SK-N-SH (cell line): ENCODE measurements around the gene NDUFS8. TPM values are rescaled to one million over a fixed set of nuclear protein-coding genes. Genes with fewer than 3 reads are reported as not detected.

ENCODE experiments used
- CTCF ChIA-PET: fragments of 300-600, 350-600 bp; formaldehyde crosslinking; extraction: SDS; loops from one replicate; lab custom pipeline; 2021; lab: Yijun Ruan, JAX
- POLR2A ChIA-PET: fragments of 350-600 bp; sonication (Branson Sonifier 250); formaldehyde crosslinking; extraction: SDS; loops from one replicate; lab custom pipeline; 2020; ENCODE audit warnings: antibody characterized with exemption, inconsistent platforms; lab: Yijun Ruan, JAX
- DNase-seq: peaks from one replicate; pipeline ENCODE4 v3.0.0; 2012
- H2AFZ ChIP-seq: fragments of 200-600 bp; sonication (generic); 2 replicates; pipeline ENCODE4 v1.8.1; 2016; ENCODE audit warnings: antibody characterized with exemption, mild to moderate bottlenecking, low read depth
- H3F3A ChIP-seq: fragments of 200-600 bp; sonication (generic); replicated peaks from 2 replicates; pipeline ENCODE3; 2016; ENCODE audit warnings: antibody characterized with exemption, mild to moderate bottlenecking; ENCODE audit not compliant: insufficient read depth
- H3K27ac ChIP-seq, 2 experiments: fragments of 200-500 bp in 1 of 2; fragments of 200-600 bp in 1 of 2; sonication (Bioruptor generic) in 1 of 2; sonication (generic), shearing (Covaris generic) in 1 of 2; 2 replicates each; pipeline versions ENCODE4 v1.5.1 to v1.6.1; 2014 to 2016; ENCODE audit warnings: low read depth in 2 of 2, inconsistent platforms in 1 of 2, low read length in 1 of 2, mild to moderate bottlenecking in 1 of 2, mixed read lengths in 1 of 2
- H3K27me3 ChIP-seq: fragments of 200-600 bp; sonication (generic), shearing (Covaris generic); 2 replicates; pipeline ENCODE4 v1.6.1; 2016; ENCODE audit warnings: mixed run types; ENCODE audit not compliant: insufficient read depth
- H3K36me3 ChIP-seq, 2 experiments: fragments of 200-500 bp in 1 of 2; fragments of 200-600 bp in 1 of 2; sonication (Bioruptor generic) in 1 of 2; sonication (generic) in 1 of 2; replicated peaks in 1 of 2; 2 replicates each; pipeline versions ENCODE3 to v1.5.1; 2014 to 2016; ENCODE audit warnings: low read length in 1 of 2, mild to moderate bottlenecking in 1 of 2; ENCODE audit not compliant: insufficient read depth in 2 of 2, control insufficient read depth in 1 of 2
- H3K4me1 ChIP-seq, 2 experiments: fragments of 200-500 bp in 1 of 2; fragments of 200-600 bp in 1 of 2; sonication (Bioruptor generic) in 1 of 2; sonication (generic), shearing (Covaris generic) in 1 of 2; 2 replicates each; pipeline versions ENCODE4 v1.5.1 to v1.6.1; 2014 to 2016; ENCODE audit warnings: low read depth in 1 of 2, low read length in 1 of 2, mixed run types in 1 of 2; ENCODE audit not compliant: insufficient read depth in 2 of 2, control insufficient read depth in 1 of 2
- H3K4me2 ChIP-seq: fragments of 200-600 bp; sonication (generic), shearing (Covaris generic); 2 replicates; pipeline ENCODE4 v1.6.1; 2017; ENCODE audit warnings: mixed run types
- H3K4me3 ChIP-seq, 2 experiments: fragments of 200-500 bp in 1 of 2; fragments of 200-600 bp in 1 of 2; sonication (Bioruptor generic) in 1 of 2; sonication (generic), shearing (Covaris generic) in 1 of 2; 2 replicates each; pipeline versions ENCODE4 v1.5.1 to v1.8.1; 2014 to 2016; ENCODE audit warnings: low read depth in 2 of 2, inconsistent platforms in 1 of 2, low read length in 1 of 2, mild to moderate bottlenecking in 1 of 2, mixed read lengths in 1 of 2, moderate library complexity in 1 of 2
- H3K79me2 ChIP-seq: fragments of 200-600 bp; sonication (generic); 2 replicates; pipeline ENCODE4 v1.8.1; 2017; ENCODE audit warnings: mild to moderate bottlenecking; ENCODE audit not compliant: insufficient read depth
- H3K9ac ChIP-seq: fragments of 200-600 bp; sonication (generic); 2 replicates; pipeline ENCODE4 v1.6.1; 2017; ENCODE audit warnings: mixed run types
- H3K9me2 ChIP-seq: fragments of 200-600 bp; sonication (generic); 2 replicates; pipeline ENCODE4 v1.6.1; 2017; ENCODE audit warnings: mixed run types
- H3K9me3 ChIP-seq: fragments of 200-600 bp; sonication (generic); 2 replicates; pipeline ENCODE4 v1.6.1; 2017; ENCODE audit warnings: mixed run types, mild to moderate bottlenecking, moderate library complexity
- H4K20me1 ChIP-seq: fragments of 200-600 bp; sonication (generic); 2 replicates; pipeline ENCODE4 v1.6.1; 2017; ENCODE audit warnings: mild to moderate bottlenecking, mixed run types; ENCODE audit not compliant: insufficient read depth
- ELF1 ChIP-seq: IDR thresholded peaks from 2 replicates; pipeline ENCODE4 v1.4.0; 2012
- EP300 ChIP-seq, 2 experiments: IDR thresholded peaks; 2 replicates each; pipeline versions ENCODE4 v1.4.0 to v1.6.1; 2012; ENCODE audit warnings: borderline replicate concordance in 1 of 2, low read depth in 1 of 2, low read length in 1 of 2
- FOSL2 ChIP-seq: IDR thresholded peaks from 2 replicates; pipeline ENCODE4 v1.4.0; 2012; ENCODE audit warnings: low read depth, mild to moderate bottlenecking, moderate library complexity, borderline replicate concordance
- FOXJ3 ChIP-seq: sonication (generic); formaldehyde crosslinking; IDR thresholded peaks from 2 replicates; pipeline ENCODE4 v1.5.1; 2020; ENCODE audit warnings: mild to moderate bottlenecking, missing genetic modification reagents
- MEF2A ChIP-seq: IDR thresholded peaks from 2 replicates; pipeline ENCODE4 v1.4.0; 2012; ENCODE audit warnings: low read depth, borderline replicate concordance
- MXI1 ChIP-seq: IDR thresholded peaks from 2 replicates; pipeline ENCODE4 v1.6.1; 2012; ENCODE audit warnings: mild to moderate bottlenecking, low read depth, low read length, improper control_type of control experiment
- NFIC ChIP-seq: IDR thresholded peaks from 2 replicates; pipeline ENCODE4 v1.4.0; 2012; ENCODE audit warnings: borderline replicate concordance
- NRF1 ChIP-seq: IDR thresholded peaks from 2 replicates; pipeline ENCODE4 v1.6.1; 2012; ENCODE audit warnings: low read depth, mild to moderate bottlenecking, low read length
- POLR2AphosphoS5 ChIP-seq: IDR thresholded peaks from 2 replicates; pipeline ENCODE4 v1.6.1; 2012; ENCODE audit warnings: low read depth, low read length
- RXRA ChIP-seq: IDR thresholded peaks from 2 replicates; pipeline ENCODE4 v1.4.0; 2012; ENCODE audit warnings: low read depth, mild to moderate bottlenecking, borderline replicate concordance
- SIN3A ChIP-seq: IDR thresholded peaks from 2 replicates; pipeline ENCODE4 v1.6.1; 2012; ENCODE audit warnings: low read depth, mild to moderate bottlenecking, low read length, moderate library complexity, borderline replicate concordance
- TAF1 ChIP-seq: IDR thresholded peaks from 2 replicates; pipeline ENCODE4 v1.6.1; 2012; ENCODE audit warnings: low read depth, mild to moderate bottlenecking, low read length, moderate library complexity, borderline replicate concordance
- WGBS: methylation state at CpG from one replicate; pipeline ENCODE4 v1.1.6; 2017; ENCODE audit warnings: low lambda C conversion rate; 5-methylcytosine and 5-hydroxymethylcytosine counted together
- polyA plus RNA-seq, 3 experiments: library from polyadenylated mRNA; depleted of rRNA; stranded (reverse); fragments of >200 nt; gene quantifications; 2 replicates each; pipeline ENCODE4 v1.2.3, GENCODE V29; 2012
- TF ChIP-seq, protein P1 (sequence below): IDR thresholded peaks from 2 replicates; pipeline ENCODE4 v1.4.0; 2012; ENCODE audit warnings: low read depth, borderline replicate concordance
- TF ChIP-seq, protein P2 (sequence below): IDR thresholded peaks from 2 replicates; pipeline ENCODE4 v1.6.1; 2012; ENCODE audit warnings: mild to moderate bottlenecking, low read depth, low read length, moderate library complexity
- TF ChIP-seq, protein P3 (sequence below): IDR thresholded peaks from 2 replicates; pipeline ENCODE4 v1.4.0; 2012; ENCODE audit warnings: low read depth
- TF ChIP-seq, protein P4 (sequence below): IDR thresholded peaks from 2 replicates; pipeline ENCODE4 v1.4.0; 2012; ENCODE audit warnings: low read depth, borderline replicate concordance
- TF ChIP-seq, protein P5 (sequence below): IDR thresholded peaks from 2 replicates; pipeline ENCODE4; 2012
- TF ChIP-seq, protein P6 (sequence below): fragments of 150-350 bp; IDR thresholded peaks from 2 replicates; pipeline ENCODE4 v1.6.1; 2016; ENCODE audit warnings: mild to moderate bottlenecking, low read depth, low read length

NDUFS8 gene
- polyA plus RNA-seq, 1 of the 3 experiments (the other 2 are of a cell fraction): 123 TPM

DNA sequence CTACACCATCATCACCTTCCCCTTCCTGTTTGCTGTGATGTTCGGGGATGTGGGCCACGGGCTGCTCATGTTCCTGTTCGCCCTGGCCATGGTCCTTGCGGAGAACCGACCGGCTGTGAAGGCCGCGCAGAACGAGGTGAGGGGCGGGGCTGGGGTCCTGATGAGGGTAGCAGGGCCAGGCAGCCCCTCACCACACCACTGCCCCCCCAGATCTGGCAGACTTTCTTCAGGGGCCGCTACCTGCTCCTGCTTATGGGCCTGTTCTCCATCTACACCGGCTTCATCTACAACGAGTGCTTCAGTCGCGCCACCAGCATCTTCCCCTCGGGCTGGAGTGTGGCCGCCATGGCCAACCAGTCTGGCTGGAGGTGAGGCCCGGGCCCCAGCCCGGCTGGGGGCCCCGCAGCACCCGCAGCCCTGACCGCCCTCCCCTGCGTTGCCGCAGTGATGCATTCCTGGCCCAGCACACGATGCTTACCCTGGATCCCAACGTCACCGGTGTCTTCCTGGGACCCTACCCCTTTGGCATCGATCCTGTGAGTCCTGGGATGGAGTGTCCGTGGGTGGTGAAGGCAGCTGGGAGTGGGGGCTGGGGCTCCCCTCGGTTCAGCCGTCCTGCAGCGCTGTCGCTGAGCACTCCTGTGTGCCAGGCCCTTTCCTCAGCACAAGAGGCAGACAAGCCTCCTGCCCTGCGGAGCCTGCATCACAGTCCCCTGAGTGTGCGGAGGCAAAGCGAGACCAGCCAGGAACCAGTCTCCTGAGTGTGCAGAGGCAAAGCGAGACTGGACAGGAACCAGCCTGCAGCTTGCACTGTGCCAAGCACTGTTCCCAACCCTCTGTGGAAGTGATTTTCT lies 17.2 kb downstream of the NDUFS8 start:
- Histone ChIP-seq H3K27ac (no peak overlapping the region), H3K27me3 (no peaks in the 10 kb centered on the region), H3K4me1 (peaks cover 0 to 10% of the 10 kb centered on the region in 2 experiments; a peak in 1 of 4 replicates), H3K4me2 (no peak overlapping the region), H3K9ac (no peak overlapping the region), H3K79me2 (no peaks in the 10 kb centered on the region), H3K36me3 (no peaks in the 10 kb centered on the region), H3F3A (no peaks in the 10 kb centered on the region), H4K20me1 (no peaks in the 10 kb centered on the region), H2AFZ (no peak overlapping the region), H3K9me3 (no peaks in the 10 kb centered on the region), H3K9me2 (no peaks in the 10 kb centered on the region), H3K4me3 (no peak overlapping the region)
- TF ChIP-seq, protein P1, sequence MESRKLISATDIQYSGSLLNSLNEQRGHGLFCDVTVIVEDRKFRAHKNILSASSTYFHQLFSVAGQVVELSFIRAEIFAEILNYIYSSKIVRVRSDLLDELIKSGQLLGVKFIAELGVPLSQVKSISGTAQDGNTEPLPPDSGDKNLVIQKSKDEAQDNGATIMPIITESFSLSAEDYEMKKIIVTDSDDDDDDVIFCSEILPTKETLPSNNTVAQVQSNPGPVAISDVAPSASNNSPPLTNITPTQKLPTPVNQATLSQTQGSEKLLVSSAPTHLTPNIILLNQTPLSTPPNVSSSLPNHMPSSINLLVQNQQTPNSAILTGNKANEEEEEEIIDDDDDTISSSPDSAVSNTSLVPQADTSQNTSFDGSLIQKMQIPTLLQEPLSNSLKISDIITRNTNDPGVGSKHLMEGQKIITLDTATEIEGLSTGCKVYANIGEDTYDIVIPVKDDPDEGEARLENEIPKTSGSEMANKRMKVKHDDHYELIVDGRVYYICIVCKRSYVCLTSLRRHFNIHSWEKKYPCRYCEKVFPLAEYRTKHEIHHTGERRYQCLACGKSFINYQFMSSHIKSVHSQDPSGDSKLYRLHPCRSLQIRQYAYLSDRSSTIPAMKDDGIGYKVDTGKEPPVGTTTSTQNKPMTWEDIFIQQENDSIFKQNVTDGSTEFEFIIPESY: no peak
- TF ChIP-seq, protein P2, sequence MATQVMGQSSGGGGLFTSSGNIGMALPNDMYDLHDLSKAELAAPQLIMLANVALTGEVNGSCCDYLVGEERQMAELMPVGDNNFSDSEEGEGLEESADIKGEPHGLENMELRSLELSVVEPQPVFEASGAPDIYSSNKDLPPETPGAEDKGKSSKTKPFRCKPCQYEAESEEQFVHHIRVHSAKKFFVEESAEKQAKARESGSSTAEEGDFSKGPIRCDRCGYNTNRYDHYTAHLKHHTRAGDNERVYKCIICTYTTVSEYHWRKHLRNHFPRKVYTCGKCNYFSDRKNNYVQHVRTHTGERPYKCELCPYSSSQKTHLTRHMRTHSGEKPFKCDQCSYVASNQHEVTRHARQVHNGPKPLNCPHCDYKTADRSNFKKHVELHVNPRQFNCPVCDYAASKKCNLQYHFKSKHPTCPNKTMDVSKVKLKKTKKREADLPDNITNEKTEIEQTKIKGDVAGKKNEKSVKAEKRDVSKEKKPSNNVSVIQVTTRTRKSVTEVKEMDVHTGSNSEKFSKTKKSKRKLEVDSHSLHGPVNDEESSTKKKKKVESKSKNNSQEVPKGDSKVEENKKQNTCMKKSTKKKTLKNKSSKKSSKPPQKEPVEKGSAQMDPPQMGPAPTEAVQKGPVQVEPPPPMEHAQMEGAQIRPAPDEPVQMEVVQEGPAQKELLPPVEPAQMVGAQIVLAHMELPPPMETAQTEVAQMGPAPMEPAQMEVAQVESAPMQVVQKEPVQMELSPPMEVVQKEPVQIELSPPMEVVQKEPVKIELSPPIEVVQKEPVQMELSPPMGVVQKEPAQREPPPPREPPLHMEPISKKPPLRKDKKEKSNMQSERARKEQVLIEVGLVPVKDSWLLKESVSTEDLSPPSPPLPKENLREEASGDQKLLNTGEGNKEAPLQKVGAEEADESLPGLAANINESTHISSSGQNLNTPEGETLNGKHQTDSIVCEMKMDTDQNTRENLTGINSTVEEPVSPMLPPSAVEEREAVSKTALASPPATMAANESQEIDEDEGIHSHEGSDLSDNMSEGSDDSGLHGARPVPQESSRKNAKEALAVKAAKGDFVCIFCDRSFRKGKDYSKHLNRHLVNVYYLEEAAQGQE: no peak
- no peak for TF ChIP-seq EP300 (IDR thresholded peaks at IDR 0.05; ENCODE audit: borderline replicate concordance in 1 of 2, low read depth in 1 of 2, low read length in 1 of 2)
- TF ChIP-seq NRF1: no peak
- no peak for TF ChIP-seq MEF2A
- no peak for TF ChIP-seq TAF1
- TF ChIP-seq FOSL2: no peak
- TF ChIP-seq MXI1: no peak
- TF ChIP-seq SIN3A: no peak
- TF ChIP-seq NFIC: no peak
- no peak for TF ChIP-seq POLR2AphosphoS5
- no peak for TF ChIP-seq RXRA
- TF ChIP-seq, protein P3, sequence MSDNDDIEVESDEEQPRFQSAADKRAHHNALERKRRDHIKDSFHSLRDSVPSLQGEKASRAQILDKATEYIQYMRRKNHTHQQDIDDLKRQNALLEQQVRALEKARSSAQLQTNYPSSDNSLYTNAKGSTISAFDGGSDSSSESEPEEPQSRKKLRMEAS: no peak
- TF ChIP-seq FOXJ3 (CRISPR knock-in tag): no peak
- TF ChIP-seq, protein P4, sequence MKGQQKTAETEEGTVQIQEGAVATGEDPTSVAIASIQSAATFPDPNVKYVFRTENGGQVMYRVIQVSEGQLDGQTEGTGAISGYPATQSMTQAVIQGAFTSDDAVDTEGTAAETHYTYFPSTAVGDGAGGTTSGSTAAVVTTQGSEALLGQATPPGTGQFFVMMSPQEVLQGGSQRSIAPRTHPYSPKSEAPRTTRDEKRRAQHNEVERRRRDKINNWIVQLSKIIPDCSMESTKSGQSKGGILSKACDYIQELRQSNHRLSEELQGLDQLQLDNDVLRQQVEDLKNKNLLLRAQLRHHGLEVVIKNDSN: no peak
- TF ChIP-seq, protein P5, sequence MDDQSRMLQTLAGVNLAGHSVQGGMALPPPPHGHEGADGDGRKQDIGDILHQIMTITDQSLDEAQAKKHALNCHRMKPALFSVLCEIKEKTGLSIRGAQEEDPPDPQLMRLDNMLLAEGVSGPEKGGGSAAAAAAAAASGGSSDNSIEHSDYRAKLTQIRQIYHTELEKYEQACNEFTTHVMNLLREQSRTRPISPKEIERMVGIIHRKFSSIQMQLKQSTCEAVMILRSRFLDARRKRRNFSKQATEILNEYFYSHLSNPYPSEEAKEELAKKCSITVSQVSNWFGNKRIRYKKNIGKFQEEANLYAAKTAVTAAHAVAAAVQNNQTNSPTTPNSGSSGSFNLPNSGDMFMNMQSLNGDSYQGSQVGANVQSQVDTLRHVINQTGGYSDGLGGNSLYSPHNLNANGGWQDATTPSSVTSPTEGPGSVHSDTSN: no peak
- no peak for TF ChIP-seq ELF1
- TF ChIP-seq, protein P6, sequence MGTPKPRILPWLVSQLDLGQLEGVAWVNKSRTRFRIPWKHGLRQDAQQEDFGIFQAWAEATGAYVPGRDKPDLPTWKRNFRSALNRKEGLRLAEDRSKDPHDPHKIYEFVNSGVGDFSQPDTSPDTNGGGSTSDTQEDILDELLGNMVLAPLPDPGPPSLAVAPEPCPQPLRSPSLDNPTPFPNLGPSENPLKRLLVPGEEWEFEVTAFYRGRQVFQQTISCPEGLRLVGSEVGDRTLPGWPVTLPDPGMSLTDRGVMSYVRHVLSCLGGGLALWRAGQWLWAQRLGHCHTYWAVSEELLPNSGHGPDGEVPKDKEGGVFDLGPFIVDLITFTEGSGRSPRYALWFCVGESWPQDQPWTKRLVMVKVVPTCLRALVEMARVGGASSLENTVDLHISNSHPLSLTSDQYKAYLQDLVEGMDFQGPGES: no peak
- CTCF ChIA-PET: no interaction called here
- DNase-seq: no peak
- POLR2A ChIA-PET: no interaction called here
- 85% methylated on average over 34 of the region's 37 CpGs for WGBS
